Measurements from ENCODE around the gene CAND1.

The CAND1 gene

DNA sequence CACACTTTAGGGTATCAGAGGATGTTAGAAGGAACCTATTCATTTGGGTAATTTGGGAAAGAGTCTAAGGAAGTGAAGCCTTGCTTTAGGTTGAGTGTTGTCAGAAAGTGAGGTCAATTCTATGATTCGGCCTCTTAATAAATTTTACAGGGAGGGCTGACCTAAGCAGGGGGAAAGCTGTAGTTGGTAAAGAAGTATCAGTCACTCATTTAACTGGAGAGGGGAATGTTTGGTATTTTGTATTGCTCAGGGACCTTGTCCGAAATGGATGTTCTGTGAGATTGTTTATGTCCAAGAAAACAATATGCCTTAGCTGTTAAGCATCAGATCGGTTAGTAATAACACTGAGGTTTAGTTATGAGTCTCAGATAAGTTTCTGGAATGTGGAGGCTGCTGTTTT is 7.3 kb downstream of the CAND1 start:
- no peak overlapping the region for H3K4me3 ChIP-seq (ENCODE audit: control insufficient read depth, low read depth, low read length)
- TF ChIP-seq, protein P1, sequence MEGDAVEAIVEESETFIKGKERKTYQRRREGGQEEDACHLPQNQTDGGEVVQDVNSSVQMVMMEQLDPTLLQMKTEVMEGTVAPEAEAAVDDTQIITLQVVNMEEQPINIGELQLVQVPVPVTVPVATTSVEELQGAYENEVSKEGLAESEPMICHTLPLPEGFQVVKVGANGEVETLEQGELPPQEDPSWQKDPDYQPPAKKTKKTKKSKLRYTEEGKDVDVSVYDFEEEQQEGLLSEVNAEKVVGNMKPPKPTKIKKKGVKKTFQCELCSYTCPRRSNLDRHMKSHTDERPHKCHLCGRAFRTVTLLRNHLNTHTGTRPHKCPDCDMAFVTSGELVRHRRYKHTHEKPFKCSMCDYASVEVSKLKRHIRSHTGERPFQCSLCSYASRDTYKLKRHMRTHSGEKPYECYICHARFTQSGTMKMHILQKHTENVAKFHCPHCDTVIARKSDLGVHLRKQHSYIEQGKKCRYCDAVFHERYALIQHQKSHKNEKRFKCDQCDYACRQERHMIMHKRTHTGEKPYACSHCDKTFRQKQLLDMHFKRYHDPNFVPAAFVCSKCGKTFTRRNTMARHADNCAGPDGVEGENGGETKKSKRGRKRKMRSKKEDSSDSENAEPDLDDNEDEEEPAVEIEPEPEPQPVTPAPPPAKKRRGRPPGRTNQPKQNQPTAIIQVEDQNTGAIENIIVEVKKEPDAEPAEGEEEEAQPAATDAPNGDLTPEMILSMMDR (conservative IDR thresholded peaks at IDR 0.05; ENCODE audit: control insufficient read depth, insufficient read depth, low read depth, low read length): no peak
- no peak for DNase-seq (ENCODE audit: low read depth)

GRCh38 chr12:67279637-67280036 is 10.5 kb downstream of the CAND1 start:
- DNase-seq (ENCODE audit: low read depth): no peak
- TF ChIP-seq, protein P1 (conservative IDR thresholded peaks at IDR 0.05; ENCODE audit: control insufficient read depth, insufficient read depth, low read depth, low read length): no peak
- no peak overlapping the region for H3K4me3 ChIP-seq (ENCODE audit: control insufficient read depth, low read depth, low read length)

GRCh38 chr12:67280088-67280487 is 10.9 kb downstream of the CAND1 start:
- no peak overlapping the region for H3K4me3 ChIP-seq (ENCODE audit: control insufficient read depth, low read depth, low read length)
- no peak for DNase-seq (ENCODE audit: low read depth)
- TF ChIP-seq, protein P1 (conservative IDR thresholded peaks at IDR 0.05; ENCODE audit: control insufficient read depth, insufficient read depth, low read depth, low read length): no peak

DNA sequence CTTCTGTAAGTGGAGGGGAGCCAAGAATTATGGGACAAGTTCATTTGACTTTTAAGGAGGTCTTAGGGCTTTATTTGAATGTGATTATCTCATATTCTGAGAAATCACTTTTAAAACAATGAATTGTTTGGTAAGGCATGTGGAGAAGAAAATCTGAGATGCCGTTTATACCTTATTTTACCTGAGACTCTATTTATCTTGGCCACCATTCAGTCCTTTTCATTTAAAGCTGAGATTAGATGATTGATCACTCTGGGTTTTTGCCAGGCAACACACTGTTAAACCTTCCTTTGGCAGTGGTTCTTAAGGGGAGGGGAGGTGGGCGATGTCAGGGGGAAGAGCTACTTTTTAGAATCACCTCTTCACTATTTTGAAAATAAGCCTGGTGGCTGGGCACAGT is 11.4 kb downstream of the CAND1 start:
- TF ChIP-seq, protein P1 (conservative IDR thresholded peaks at IDR 0.05; ENCODE audit: control insufficient read depth, insufficient read depth, low read depth, low read length): no peak
- no peak for DNase-seq (ENCODE audit: low read depth)
- H3K4me3 ChIP-seq (ENCODE audit: control insufficient read depth, low read depth, low read length): no peak overlapping the region

GRCh38 chr12:67284561-67284960 is 15.4 kb downstream of the CAND1 start:
- no peak for DNase-seq (ENCODE audit: low read depth)
- no peak overlapping the region for H3K4me3 ChIP-seq (ENCODE audit: control insufficient read depth, low read depth, low read length)
- TF ChIP-seq, protein P1 (conservative IDR thresholded peaks at IDR 0.05; ENCODE audit: control insufficient read depth, insufficient read depth, low read depth, low read length): no peak

- DNase-seq (ENCODE audit: low read depth): no peak
- TF ChIP-seq, protein P1 (conservative IDR thresholded peaks at IDR 0.05; ENCODE audit: control insufficient read depth, insufficient read depth, low read depth, low read length): no peak
Observed at GRCh38 chr12:67286257-67286656, 17.1 kb downstream of the CAND1 start.

DNA sequence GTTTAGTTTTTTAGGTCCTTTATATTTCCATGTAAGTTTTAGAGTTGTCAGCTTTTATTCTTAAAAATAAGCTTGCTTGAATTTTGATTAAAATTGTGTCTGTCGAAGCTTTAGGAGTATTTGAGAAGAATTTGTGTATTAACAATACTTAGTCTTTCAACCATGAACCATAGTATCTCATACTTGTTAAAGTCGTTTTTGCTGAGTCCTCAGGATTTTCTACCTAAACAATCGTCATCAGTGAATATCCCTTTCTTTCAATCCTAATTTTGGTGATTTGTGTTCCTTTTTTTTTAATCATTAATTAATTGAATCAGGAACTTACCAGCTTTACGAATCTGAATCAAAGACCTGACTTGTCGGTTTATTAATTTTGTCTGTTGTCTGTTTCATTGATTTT is 18.2 kb downstream of the CAND1 start:
- H3K4me3 ChIP-seq (ENCODE audit: control insufficient read depth, low read depth, low read length): no peak overlapping the region
- no peak for DNase-seq (ENCODE audit: low read depth)
- TF ChIP-seq, protein P1 (conservative IDR thresholded peaks at IDR 0.05; ENCODE audit: control insufficient read depth, insufficient read depth, low read depth, low read length): no peak

More at GRCh38 chr12:67286257-67286656, 17.1 kb downstream of the CAND1 start:
- H3K4me3 ChIP-seq (ENCODE audit: control insufficient read depth, low read depth, low read length): no peak overlapping the region

Data from fibroblast of mammary gland (primary cell).